Activated T-cell treated with anti-CD3 and anti-CD28 coated beads, Interleukin-2, amount 50 U/mL, for 24 hours (primary cell): ENCODE measurements around the gene BICDL2.
"Not testable (repeated sequence)": the region's sequence is repeated elsewhere in the genome, so short reads cannot be mapped to it uniquely, and the experiment has no call there.

Experiments used
- DNase-seq: peaks from one replicate; pipeline ENCODE4 v3.0.0-alpha.2; 2020
- H3K27ac Mint-ChIP-seq: 2 replicates; pipeline ENCODE4 v1.8.0; 2020; ENCODE audit warnings: mild to moderate bottlenecking, mixed read lengths
- H3K27me3 Mint-ChIP-seq: 2 replicates; pipeline ENCODE4 v1.8.0; 2020; ENCODE audit warnings: mixed read lengths
- H3K36me3 Mint-ChIP-seq: 2 replicates; pipeline ENCODE4 v1.8.0; 2020; ENCODE audit warnings: low read depth, mixed read lengths
- H3K4me1 Mint-ChIP-seq: 2 replicates; pipeline ENCODE4 v1.8.0; 2020; ENCODE audit warnings: low read depth, mixed read lengths
- H3K4me3 Mint-ChIP-seq: 2 replicates; pipeline ENCODE4 v1.8.0; 2020; ENCODE audit warnings: mild to moderate bottlenecking, moderate library complexity, mixed read lengths
- H3K9me3 Mint-ChIP-seq: 2 replicates; pipeline ENCODE4 v1.8.0; 2020; ENCODE audit warnings: mixed read lengths

BICDL2 gene

DNA sequence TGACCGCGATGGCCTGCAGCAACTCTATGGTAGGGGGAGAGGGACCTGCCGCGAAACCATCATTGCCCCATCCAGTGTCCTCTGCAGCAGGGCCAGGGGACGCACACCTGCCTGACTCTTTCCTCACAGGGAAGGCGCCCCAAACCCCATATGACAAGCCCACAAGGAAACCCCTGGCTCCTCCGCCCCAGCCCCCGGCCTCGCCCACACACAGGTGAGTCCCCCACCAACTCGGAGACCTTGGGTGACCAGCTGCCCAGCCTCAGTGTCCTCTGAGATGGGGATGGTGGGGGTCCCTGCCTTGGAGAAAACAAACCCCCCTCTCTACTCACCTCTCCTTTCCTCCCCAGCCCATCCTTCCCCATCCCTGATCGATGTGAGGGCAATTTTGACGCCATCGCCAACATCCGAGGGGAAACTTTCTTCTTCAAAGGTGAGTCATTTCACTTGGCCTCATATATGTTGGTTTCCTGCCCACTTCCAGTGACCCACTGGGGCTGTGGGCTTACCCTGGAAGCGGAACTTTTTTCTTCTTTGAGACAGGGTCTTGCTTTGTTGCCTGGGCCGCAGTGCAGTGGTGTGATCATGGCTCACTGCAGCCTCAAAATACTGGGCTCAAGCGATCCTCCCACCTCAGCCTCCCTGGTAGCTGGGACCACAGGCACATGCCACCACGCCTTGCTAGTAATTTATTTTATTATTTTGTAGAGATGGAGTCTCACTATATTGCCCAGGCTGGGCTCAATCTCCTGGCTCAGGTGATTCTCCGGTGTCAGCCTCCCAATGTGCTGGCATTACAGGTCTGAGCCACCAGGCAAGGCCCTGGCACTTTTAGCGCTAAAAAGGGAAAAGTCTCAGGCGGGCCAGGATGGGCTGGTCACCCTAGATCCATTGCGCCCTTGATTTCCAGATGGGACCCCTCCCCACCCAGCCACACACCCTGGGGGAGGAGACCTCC, 20.7 kb upstream of the BICDL2 start:
- Mint-ChIP-seq H3K27me3 (no peaks in the 10 kb centered on the region), H3K27ac (peak overlapping the region; percentile 41), H3K9me3 (no peaks in the 10 kb centered on the region), H3K36me3 (peaks cover 32% of the 10 kb centered on the region), H3K4me1 (peaks cover 52% of the 10 kb centered on the region), H3K4me3 (peak overlapping the region; percentile 87)
- no peak for DNase-seq

DNA sequence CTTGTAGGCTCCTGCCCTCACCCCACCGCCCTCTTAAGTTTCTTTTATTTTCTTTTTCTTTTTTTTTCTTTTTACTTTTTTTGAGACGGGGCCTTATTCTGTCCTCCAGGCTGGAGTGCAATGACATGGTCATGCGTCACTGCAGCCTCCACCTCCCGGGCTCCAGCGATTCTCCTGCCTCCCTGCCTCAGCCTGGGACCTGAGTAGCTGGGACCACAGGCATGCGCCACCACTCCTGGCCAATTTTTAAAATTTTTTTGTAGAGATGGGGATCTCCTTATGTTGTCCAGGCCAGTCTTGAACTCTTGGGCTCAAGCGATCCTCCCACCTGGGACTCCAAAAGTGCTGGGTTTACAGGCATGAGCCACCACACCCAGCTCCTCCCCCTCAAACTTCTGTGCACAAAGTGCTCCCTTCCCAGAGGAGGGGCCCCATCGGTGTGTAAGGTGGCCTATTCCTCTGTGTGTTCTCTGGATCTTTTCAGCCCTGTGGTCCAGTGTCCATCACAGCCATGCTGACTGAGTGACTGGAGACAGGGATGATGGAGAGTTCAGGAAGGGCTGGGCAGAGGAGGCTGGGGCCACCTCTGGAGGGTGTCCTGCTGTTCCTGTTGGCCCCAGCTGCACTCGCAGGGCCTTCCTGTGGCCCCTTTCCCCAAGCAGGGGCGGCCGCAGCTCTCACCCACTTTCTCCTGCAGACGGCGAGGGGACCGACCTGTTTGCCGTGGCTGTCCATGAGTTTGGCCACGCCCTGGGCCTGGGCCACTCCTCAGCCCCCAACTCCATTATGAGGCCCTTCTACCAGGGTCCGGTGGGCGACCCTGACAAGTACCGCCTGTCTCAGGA, 19.8 kb upstream of the BICDL2 start:
- H3K9me3 Mint-ChIP-seq = no peaks in the 10 kb centered on the region
- no peaks in the 10 kb centered on the region for H3K27me3 Mint-ChIP-seq
- peak overlapping the region; percentile 87 for H3K4me3 Mint-ChIP-seq
- H3K4me1 Mint-ChIP-seq = peaks cover 50% of the 10 kb centered on the region
- no peak overlapping the region for H3K27ac Mint-ChIP-seq
- DNase-seq = no peak
- H3K36me3 Mint-ChIP-seq = peaks cover 32% of the 10 kb centered on the region

GRCh38 chr16:3055734-3056115, 19.0 kb upstream of the BICDL2 start:
- Mint-ChIP-seq H3K27ac (peak overlapping the region; percentile 61), H3K36me3 (peaks cover 32% of the 10 kb centered on the region), H3K4me1 (peaks cover 52% of the 10 kb centered on the region)
- not testable (repeated sequence) for H3K9me3 Mint-ChIP-seq, DNase-seq, H3K4me3 Mint-ChIP-seq, H3K27me3 Mint-ChIP-seq

DNA sequence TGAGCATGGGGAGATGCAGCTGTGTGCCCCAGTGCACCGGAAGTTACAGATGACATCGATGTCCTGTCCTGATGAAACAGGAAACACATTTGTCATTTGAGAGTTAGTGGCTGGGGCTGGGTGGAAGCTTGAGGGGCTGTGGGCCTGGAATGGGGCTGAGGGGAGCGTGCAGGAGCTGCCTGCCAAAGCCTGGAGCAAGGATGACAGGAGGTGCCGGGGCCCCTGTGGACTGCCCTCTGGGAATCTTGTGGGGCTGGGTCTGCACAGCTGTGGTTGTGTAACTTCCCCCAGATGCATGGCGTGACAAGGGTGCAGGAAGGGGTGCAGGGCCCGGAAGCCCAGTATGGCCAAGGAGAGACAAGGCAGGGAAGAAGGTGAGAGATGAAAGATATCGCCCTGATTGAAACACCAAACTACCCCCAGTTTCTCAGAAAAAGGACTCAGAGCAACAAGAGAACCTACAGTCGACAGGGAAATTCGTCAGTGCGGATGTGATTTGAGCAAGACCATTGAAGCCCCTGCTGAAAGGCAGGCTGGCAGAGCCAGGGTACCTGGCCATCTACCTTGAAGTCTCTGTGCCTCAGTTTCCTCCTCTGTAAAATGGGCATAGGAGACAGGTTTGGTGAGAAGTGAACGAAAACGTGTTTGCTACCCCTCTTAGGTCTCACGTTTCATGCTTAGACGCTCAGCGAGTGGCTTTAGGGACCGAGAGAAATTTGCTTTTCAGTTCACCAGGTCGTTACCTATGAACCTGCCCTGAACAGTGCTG, 18.4 kb upstream of the BICDL2 start:
- Mint-ChIP-seq H3K36me3 (peaks cover 32% of the 10 kb centered on the region), H3K4me1 (peaks cover 46% of the 10 kb centered on the region), H3K27me3 (no peaks in the 10 kb centered on the region), H3K4me3 (peak overlapping the region; percentile 28), H3K27ac (peak overlapping the region; percentile 79), H3K9me3 (no peaks in the 10 kb centered on the region)
- DNase-seq = no peak

GRCh38 chr16:3053330-3053710, 16.6 kb upstream of the BICDL2 start:
- H3K27ac Mint-ChIP-seq, H3K4me3 Mint-ChIP-seq: not testable (repeated sequence)

DNA sequence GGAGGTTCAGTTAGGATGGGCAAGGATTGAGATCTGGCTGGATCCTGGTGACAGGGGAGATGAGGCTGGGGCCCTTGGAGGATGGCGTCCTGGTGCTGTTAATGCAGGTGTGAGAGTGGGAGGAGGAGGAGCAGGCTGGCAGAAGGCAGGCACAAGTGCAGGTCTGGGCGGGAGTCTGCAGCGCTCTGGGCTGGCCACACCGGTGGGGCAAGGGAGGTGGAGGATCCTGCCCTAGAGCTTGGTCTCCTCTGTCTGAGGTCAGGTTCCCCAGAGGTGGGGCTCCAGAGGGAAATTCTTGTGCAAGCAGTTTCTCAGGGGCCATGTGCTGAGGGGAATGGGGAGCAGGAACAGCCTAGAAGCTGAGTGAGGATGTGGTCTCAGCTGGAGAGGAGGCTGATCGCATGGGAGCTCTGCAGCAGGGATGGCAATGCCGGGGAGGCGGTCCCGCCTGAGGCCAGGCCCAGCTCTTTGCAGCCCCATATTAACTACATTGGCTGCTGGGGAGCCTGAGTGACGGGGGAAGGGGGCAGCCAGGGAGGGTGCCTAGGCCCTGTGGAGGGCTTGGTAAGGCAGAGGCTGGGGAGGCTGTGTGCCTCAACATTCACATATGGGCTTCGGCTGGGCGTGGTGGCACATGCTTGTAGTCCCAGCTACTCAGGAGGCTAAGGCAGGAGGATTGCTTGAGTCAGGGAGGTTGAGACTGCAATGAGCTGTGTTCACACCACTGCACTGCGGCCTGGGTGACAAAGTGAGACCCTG, 16.0 kb upstream of the BICDL2 start:
- Mint-ChIP-seq H3K27ac (peak overlapping the region; percentile 55), H3K4me1 (peaks cover 45% of the 10 kb centered on the region), H3K36me3 (peaks cover 28% of the 10 kb centered on the region)
- peak; percentile 60 for DNase-seq
- not testable (repeated sequence) for H3K9me3 Mint-ChIP-seq, H3K4me3 Mint-ChIP-seq, H3K27me3 Mint-ChIP-seq

More at GRCh38 chr16:3053330-3053710, 16.6 kb upstream of the BICDL2 start:
- H3K9me3 Mint-ChIP-seq, H3K27me3 Mint-ChIP-seq, DNase-seq: not testable (repeated sequence)
- Mint-ChIP-seq H3K4me1 (peaks cover 43% of the 10 kb centered on the region), H3K36me3 (peaks cover 28% of the 10 kb centered on the region)

GRCh38 chr16:3051494-3051893, 14.8 kb upstream of the BICDL2 start:
- Mint-ChIP-seq H3K4me3 (no peak overlapping the region), H3K36me3 (peaks cover 19% of the 10 kb centered on the region), H3K9me3 (no peaks in the 10 kb centered on the region), H3K27ac (peak overlapping the region; percentile 6), H3K27me3 (peaks cover 18% of the 10 kb centered on the region), H3K4me1 (peaks cover 37% of the 10 kb centered on the region)
- no peak for DNase-seq

DNA sequence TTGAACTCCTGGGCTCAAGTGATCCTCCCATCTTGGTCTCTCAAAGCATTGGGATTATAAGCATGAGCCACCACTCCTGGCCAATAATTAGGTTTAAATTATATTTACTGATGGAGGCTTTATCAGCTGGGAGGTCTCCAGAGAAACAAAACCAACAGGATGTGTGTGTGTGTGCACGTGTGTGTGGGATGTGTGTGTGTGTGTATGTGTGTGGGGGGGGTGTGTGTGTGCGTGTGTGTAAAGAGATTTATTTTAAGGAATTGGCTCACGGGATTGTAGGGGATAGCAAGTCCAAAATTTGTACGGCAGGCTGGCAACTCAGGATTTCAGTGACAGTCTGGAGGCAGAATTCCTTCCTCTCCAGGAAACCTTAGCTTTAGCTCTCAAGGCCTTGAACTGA, 14.3 kb upstream of the BICDL2 start:
- H3K27me3 Mint-ChIP-seq = peaks cover 18% of the 10 kb centered on the region
- peaks cover 19% of the 10 kb centered on the region for H3K36me3 Mint-ChIP-seq
- H3K9me3 Mint-ChIP-seq = no peaks in the 10 kb centered on the region
- DNase-seq = no peak
- H3K27ac Mint-ChIP-seq = no peak overlapping the region
- no peak overlapping the region for H3K4me3 Mint-ChIP-seq
- H3K4me1 Mint-ChIP-seq = peaks cover 37% of the 10 kb centered on the region

- no peak overlapping the region for H3K4me3 Mint-ChIP-seq
- no peaks in the 10 kb centered on the region for H3K9me3 Mint-ChIP-seq
Measured at GRCh38 chr16:3050487-3050886, 13.7 kb upstream of the BICDL2 start.

DNA sequence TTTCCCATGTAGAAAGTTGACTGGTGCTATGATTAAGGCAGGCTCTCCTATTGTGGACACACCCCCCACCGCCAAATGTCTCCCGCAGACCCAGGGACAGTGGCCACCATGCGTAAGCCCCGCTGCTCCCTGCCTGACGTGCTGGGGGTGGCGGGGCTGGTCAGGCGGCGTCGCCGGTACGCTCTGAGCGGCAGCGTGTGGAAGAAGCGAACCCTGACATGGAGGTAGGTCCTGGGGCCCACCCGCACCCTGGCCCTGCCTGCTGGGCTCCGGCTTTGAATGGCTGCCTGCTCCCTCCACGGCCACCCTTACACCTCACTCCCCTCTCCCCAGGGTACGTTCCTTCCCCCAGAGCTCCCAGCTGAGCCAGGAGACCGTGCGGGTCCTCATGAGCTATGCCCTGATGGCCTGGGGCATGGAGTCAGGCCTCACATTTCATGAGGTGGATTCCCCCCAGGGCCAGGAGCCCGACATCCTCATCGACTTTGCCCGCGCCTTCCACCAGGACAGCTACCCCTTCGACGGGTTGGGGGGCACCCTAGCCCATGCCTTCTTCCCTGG, 13.3 kb upstream of the BICDL2 start:
- Mint-ChIP-seq H3K27ac (no peak overlapping the region), H3K4me3 (no peak overlapping the region), H3K4me1 (peaks cover 32% of the 10 kb centered on the region), H3K27me3 (peaks cover 26% of the 10 kb centered on the region), H3K36me3 (peaks cover 12% of the 10 kb centered on the region), H3K9me3 (no peaks in the 10 kb centered on the region)
- DNase-seq = no peak

More at GRCh38 chr16:3050487-3050886, 13.7 kb upstream of the BICDL2 start:
- H3K4me1 Mint-ChIP-seq = peaks cover 33% of the 10 kb centered on the region
- peaks cover 17% of the 10 kb centered on the region for H3K36me3 Mint-ChIP-seq
- H3K27ac Mint-ChIP-seq = no peak overlapping the region
- no peak for DNase-seq
- peaks cover 21% of the 10 kb centered on the region for H3K27me3 Mint-ChIP-seq

DNA sequence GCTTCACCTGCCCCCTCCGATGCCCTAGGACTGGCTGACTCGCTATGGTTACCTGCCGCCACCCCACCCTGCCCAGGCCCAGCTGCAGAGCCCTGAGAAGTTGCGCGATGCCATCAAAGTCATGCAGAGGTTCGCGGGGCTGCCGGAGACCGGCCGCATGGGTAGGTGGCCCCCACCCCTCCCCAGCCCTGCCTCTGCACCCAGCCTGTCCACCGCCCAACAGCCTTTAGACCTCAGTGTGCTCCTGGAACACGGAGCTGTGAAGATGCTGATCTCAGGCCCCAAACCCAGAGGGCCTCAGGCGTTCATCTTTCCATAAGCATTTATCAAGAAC, 10.6 kb upstream of the BICDL2 start:
- H3K9me3 Mint-ChIP-seq = no peaks in the 10 kb centered on the region
- no peak overlapping the region for H3K4me3 Mint-ChIP-seq
- peaks cover 53% of the 10 kb centered on the region for H3K27me3 Mint-ChIP-seq
- no peak overlapping the region for H3K27ac Mint-ChIP-seq
- DNase-seq = no peak
- H3K36me3 Mint-ChIP-seq = no peaks in the 10 kb centered on the region
- H3K4me1 Mint-ChIP-seq = peaks cover 23% of the 10 kb centered on the region

- Mint-ChIP-seq H3K27ac (no peak overlapping the region), H3K4me1 (peaks cover 20% of the 10 kb centered on the region), H3K36me3 (no peaks in the 10 kb centered on the region), H3K4me3 (peak overlapping the region; percentile 36), H3K9me3 (no peaks in the 10 kb centered on the region), H3K27me3 (peaks cover 56% of the 10 kb centered on the region)
- DNase-seq = no peak
Measured at GRCh38 chr16:3046641-3047386, 10.1 kb upstream of the BICDL2 start.
